ENCODE results near the gene MYBPC1. TPM values are rescaled to one million over a fixed set of nuclear protein-coding genes. Genes with fewer than 3 reads are reported as not detected.

The MYBPC1 gene
- total and polyA plus RNA-seq, 2 of the 4 experiments (the other 2 are of a cell fraction), result not detected

- no peak overlapping the region for H2BK15ac ChIP-seq (ENCODE audit: low read depth, low read length)
- no peaks in the 10 kb centered on the region for H3K9me1 ChIP-seq (ENCODE audit: insufficient read depth, low read length)
- BruUV-seq (replicated peaks), result no TSS peak
- no peak overlapping the region for H2BK5ac ChIP-seq (ENCODE audit: low read depth, low read length, poor library complexity, severe bottlenecking)
- no peak overlapping the region for H3K14ac ChIP-seq (replicated peaks; ENCODE audit: low read depth, low read length)
- no peaks in the 10 kb centered on the region for H4K20me1 ChIP-seq (ENCODE audit: insufficient read depth, low read length)
- no peak overlapping the region for H4K5ac ChIP-seq (ENCODE audit: low read depth, low read length)
- no peaks in the 10 kb centered on the region for H3K36me3 ChIP-seq (ENCODE audit: control insufficient read depth, insufficient read depth, low read length)
- no peak overlapping the region for H2BK120ac ChIP-seq (ENCODE audit: low read depth, low read length)
- no peak overlapping the region for H2AK5ac ChIP-seq (ENCODE audit: low read depth, low read length)
- no peaks in the 10 kb centered on the region for H3K9me3 ChIP-seq (ENCODE audit: control insufficient read depth, insufficient read depth, low read length)
- CTCF ChIA-PET, result no interaction called here
- no peaks in the 10 kb centered on the region for H3K79me1 ChIP-seq (ENCODE audit: low read depth in 1 of 2, low read length in 2 of 2)
- no peak overlapping the region for H4K91ac ChIP-seq (ENCODE audit: insufficient read depth, low read depth, low read length)
- H3K27ac ChIP-seq (ENCODE audit: insufficient read depth, low read length), result no peak overlapping the region
- DNase-seq (no peak), ATAC-seq (ENCODE audit: low read depth) (no peak)
- H3K4ac ChIP-seq (ENCODE audit: low read depth, low read length), result no peak overlapping the region
- TF ChIP-seq MAZ (IDR thresholded peaks at IDR 0.05; ENCODE audit: borderline replicate concordance, low read depth, low read length) (no peak), CEBPB (IDR thresholded peaks at IDR 0.05; ENCODE audit: low read depth, low read length) (no peak), FOS (IDR thresholded peaks at IDR 0.05; ENCODE audit: low read depth, low read length) (no peak), ELK1 (IDR thresholded peaks at IDR 0.05; ENCODE audit: borderline replicate concordance, low read depth, low read length) (no peak), SMC3 (IDR thresholded peaks at IDR 0.05; ENCODE audit: low read depth, low read length) (no peak), CTCF (conservative IDR thresholded peaks at IDR 0.05; ENCODE audit: low read depth, low read length) (no peak), MXI1 (IDR thresholded peaks at IDR 0.05; ENCODE audit: borderline replicate concordance, low read depth, low read length) (no peak), USF2 (IDR thresholded peaks at IDR 0.05; ENCODE audit: low read depth, low read length) (no peak), POLR2A (IDR thresholded peaks at IDR 0.05; ENCODE audit: low read depth, low read length) (no peak), BHLHE40 (IDR thresholded peaks at IDR 0.05; ENCODE audit: low read depth, low read length) (no peak), RAD21 (IDR thresholded peaks at IDR 0.05; ENCODE audit: low read length) (no peak), NFE2L2 (IDR thresholded peaks at IDR 0.05; ENCODE audit: low read depth, low read length) (no peak), CHD1 (IDR thresholded peaks at IDR 0.05; ENCODE audit: low read depth, low read length) (no peak), RFX5 (IDR thresholded peaks at IDR 0.05; ENCODE audit: low read depth, low read length) (no peak)
- no CpG with 5 or more reads among the region's 1 CpG for WGBS, 2 experiments (ENCODE audit: extremely low coverage in 2 of 2, insufficient read length in 1 of 2)
- H4K8ac ChIP-seq (ENCODE audit: low read depth in 2 of 2, low read length in 2 of 2), result no peak overlapping the region
- intact Hi-C loops (cut with micrococcal nuclease), result no loop called here
- no peak overlapping the region for H3K18ac ChIP-seq (ENCODE audit: low read depth, low read length)
- no peak overlapping the region for H3K56ac ChIP-seq (ENCODE audit: extremely low read depth, insufficient read depth, low read length)
- no peak overlapping the region for H3K4me3 ChIP-seq (ENCODE audit: insufficient read depth, low read depth, low read length)
- no peak overlapping the region for H3K23ac ChIP-seq (ENCODE audit: low read depth, low read length)
- no peaks in the 10 kb centered on the region for H3K27me3 ChIP-seq (ENCODE audit: control insufficient read depth, insufficient read depth, low read length)
- H2AFZ ChIP-seq (replicated peaks; ENCODE audit: low read length, poor library complexity), result no peak overlapping the region
- no peak overlapping the region for H3K4me2 ChIP-seq (ENCODE audit: low read depth, low read length)
- no peaks in the 10 kb centered on the region for H3K4me1 ChIP-seq (ENCODE audit: control insufficient read depth, insufficient read depth, low read length)
- in situ Hi-C loops (cut with MboI; ENCODE audit: low sequenced_read_pairs), result no loop called here
- POLR2A ChIA-PET (ENCODE audit: unreplicated experiment), result no interaction called here
- H2BK20ac ChIP-seq (ENCODE audit: low read depth, low read length), result no peak overlapping the region
- H3K9ac ChIP-seq (ENCODE audit: low read depth, low read length), result no peak overlapping the region
- no peak overlapping the region for H2AK9ac ChIP-seq (replicated peaks; ENCODE audit: low read depth, low read length, poor library complexity)
- dilution Hi-C loops (cut with HindIII; ENCODE audit: low sequenced_read_pairs, unreplicated experiment), result no loop called here
Observed at GRCh38 chr12:101599311-101599710, 4.5 kb downstream of the MYBPC1 start.

All from IMR-90 (cell line).